Ovary (tissue), 3 donors: ENCODE measurements around the gene KCNMA1.

Source experiments
- CTCF ChIP-seq, 3 donors: fragments of 450-650 bp in 2 of 3; fragments of 200-600 bp in 1 of 3; IDR thresholded peaks; one replicate each; pipeline versions ENCODE4 v1.5.1 to v1.8.0; 2016 to 2022; ENCODE audit warnings: antibody characterized with exemption in 3 of 3, mild to moderate bottlenecking in 1 of 3
- EP300 ChIP-seq: sonication (generic); formaldehyde crosslinking; IDR thresholded peaks from one replicate; pipeline ENCODE4 v1.6.1; 2017; ENCODE audit warnings: antibody characterized with exemption
- donor health status: DM: no; HTN: no; CAD: no.

GRCh38 chr10:76935941-76936613 is 701.5 kb downstream of the KCNMA1 start:
- TF ChIP-seq CTCF (IDR thresholded peaks at IDR 0.05) (no peak), EP300 (no peak)
